B cell (primary cell): Measurements from ENCODE around the gene PARP16. TPM values are rescaled to one million over a fixed set of nuclear protein-coding genes. Genes with fewer than 3 reads are reported as not detected.
A peak's percentile ranks its signal among the peaks of the same experiment; 100 is the strongest.

Source experiments
- ATAC-seq: fragments of 200-7000 bp; cut with Tn5 transposase; one replicate; pipeline ENCODE4 v1.10.0; 2021; ENCODE audit warnings: low read depth, mild to moderate bottlenecking, moderate number of reproducible peaks, moderate library complexity
- CTCF ChIA-PET: fragments of 350-600 bp; sonication (Branson Sonifier 250); formaldehyde crosslinking; loops from one replicate; lab custom pipeline; 2021; ENCODE audit warnings: antibody characterized with exemption, inconsistent platforms; lab: Charles Lee
- POLR2A ChIA-PET: fragments of 350-600 bp; sonication (Branson Sonifier 250); formaldehyde crosslinking; loops from one replicate; lab custom pipeline; 2021; ENCODE audit warnings: antibody characterized with exemption; lab: Charles Lee
- DNase-seq: peaks from one replicate; pipeline ENCODE4 v3.0.0; 2013
- H2AFZ ChIP-seq: 2 replicates; pipeline ENCODE4 v1.6.1; 2012; ENCODE audit warnings: mild to moderate bottlenecking, low read depth, low read length; ENCODE audit not compliant: insufficient read depth, poor library complexity, severe bottlenecking
- H3K27ac ChIP-seq, 2 donors: 1 replicate in 1 of 2; 2 replicates in 1 of 2; pipeline ENCODE4 v1.5.1; 2012 to 2013; ENCODE audit warnings: low read length in 2 of 2, mild to moderate bottlenecking in 2 of 2, moderate library complexity in 1 of 2
- H3K27me3 ChIP-seq, 4 experiments: fragments of 200-600 bp in 1 of 4; sonication (generic) in 1 of 4; replicated peaks in 1 of 4; 1 replicate in 2 of 4; 2 replicates in 2 of 4; pipeline versions ENCODE4 v1.6.1 to v1.7.0; 2013 to 2016; ENCODE audit warnings: low read length in 3 of 4, mild to moderate bottlenecking in 2 of 4, mixed read lengths in 1 of 4, moderate library complexity in 1 of 4; ENCODE audit not compliant: insufficient read depth in 4 of 4, control insufficient read depth in 3 of 4; ENCODE audit errors: control extremely low read depth in 1 of 4
- H3K36me3 ChIP-seq, 2 experiments: replicated peaks in 1 of 2; 1 replicate in 1 of 2; 2 replicates in 1 of 2; pipeline versions ENCODE4 v1.6.1 to v1.7.1; 2013; ENCODE audit warnings: low read length in 1 of 2; ENCODE audit not compliant: insufficient read depth in 2 of 2, control insufficient read depth in 1 of 2; ENCODE audit errors: control extremely low read depth in 1 of 2, extremely low read depth in 1 of 2
- H3K4me1 ChIP-seq, 2 donors: fragments of 200-600 bp in 1 of 2; sonication (generic) in 1 of 2; 1 replicate in 1 of 2; 2 replicates in 1 of 2; pipeline versions ENCODE4 v1.5.1 to v1.6.1; 2013 to 2017; ENCODE audit warnings: low read length in 2 of 2; ENCODE audit not compliant: control insufficient read depth in 2 of 2, insufficient read depth in 2 of 2
- H3K4me2 ChIP-seq: replicated peaks from 2 replicates; pipeline ENCODE3; 2012; ENCODE audit warnings: mild to moderate bottlenecking, low read depth, low read length; ENCODE audit not compliant: poor library complexity, severe bottlenecking
- H3K4me3 ChIP-seq, 5 experiments: fragments of 200-600 bp in 1 of 5; sonication (generic) in 1 of 5; 1 replicate in 3 of 5; 2 replicates in 2 of 5; pipeline versions ENCODE4 v1.5.1 to v1.7.0; 2011 to 2016; ENCODE audit warnings: low read length in 4 of 5, mild to moderate bottlenecking in 4 of 5, low read depth in 2 of 5, control low read depth in 1 of 5, moderate library complexity in 1 of 5; ENCODE audit not compliant: insufficient read depth in 1 of 5; ENCODE audit errors: control extremely low read depth in 1 of 5, extremely low read depth in 1 of 5
- H3K79me2 ChIP-seq: fragments of 200-600 bp; sonication (generic); one replicate; pipeline ENCODE4 v1.6.0; 2016; ENCODE audit warnings: low read length; ENCODE audit not compliant: control insufficient read depth, insufficient read depth
- H3K9ac ChIP-seq: fragments of 200-600 bp; sonication (generic); 2 replicates; pipeline ENCODE4 v1.6.1; 2017; ENCODE audit warnings: mild to moderate bottlenecking, low read length, moderate library complexity
- H3K9me3 ChIP-seq, 3 donors: one replicate each; pipeline versions ENCODE4 v1.6.1 to v1.7.1; 2013; ENCODE audit warnings: low read length in 2 of 3; ENCODE audit not compliant: control insufficient read depth in 2 of 3, insufficient read depth in 1 of 3; ENCODE audit errors: control extremely low read depth in 1 of 3
- H4K20me1 ChIP-seq: 2 replicates; pipeline ENCODE4 v1.6.0; 2012; ENCODE audit warnings: mild to moderate bottlenecking, low read length; ENCODE audit not compliant: insufficient read depth, control insufficient read depth, poor library complexity, severe bottlenecking
- H3K27ac Mint-ChIP-seq: one replicate; pipeline ENCODE4 v1.8.0; 2021; ENCODE audit warnings: mixed read lengths
- H3K27me3 Mint-ChIP-seq: one replicate; pipeline ENCODE4 v1.8.0; 2021; ENCODE audit warnings: mixed read lengths
- H3K4me1 Mint-ChIP-seq: one replicate; pipeline ENCODE4 v1.8.0; 2021; ENCODE audit warnings: mixed read lengths
- H3K4me3 Mint-ChIP-seq: one replicate; pipeline ENCODE4 v1.8.0; 2021; ENCODE audit warnings: mixed read lengths
- H3K9me3 Mint-ChIP-seq: one replicate; pipeline ENCODE4 v1.8.0; 2022; ENCODE audit warnings: mixed read lengths; ENCODE audit not compliant: insufficient read depth
- EZH2 ChIP-seq: IDR thresholded peaks from 2 replicates; pipeline ENCODE4 v1.6.1; 2012; ENCODE audit warnings: borderline replicate concordance, low read depth, mild to moderate bottlenecking, moderate library complexity, low read length; ENCODE audit not compliant: insufficient read depth, poor library complexity, severe bottlenecking
- WGBS: methylation state at CpG from one replicate; pipeline ENCODE4 v1.1.5; 2013; ENCODE audit warnings: missing lambda C conversion rate; ENCODE audit not compliant: insufficient coverage; 5-methylcytosine and 5-hydroxymethylcytosine counted together
- intact Hi-C: fragments of 100-400 bp; cut with micrococcal nuclease; formaldehyde crosslinking; loops from one replicate; pipeline ENCODE4 v1.10.0; 2022
- polyA plus RNA-seq: library from polyadenylated mRNA; depleted of rRNA; stranded (reverse); fragments of >200 nt; gene quantifications from 2 replicates; pipeline ENCODE4 v1.2.3, GENCODE V29; 2012
- total RNA-seq, 2 donors: library from RNA; stranded (reverse); fragments of 120-200 nt in 1 of 2; gene quantifications; 1 replicate in 1 of 2; 2 replicates in 1 of 2; pipeline versions ENCODE4 v1.2.3 to v1.2.4, GENCODE V29; 2013 to 2022
- TF ChIP-seq, protein P1 (sequence below): fragments of 200-600 bp; IDR thresholded peaks from one replicate; pipeline ENCODE4 v1.8.0; 2022; ENCODE audit warnings: antibody characterized with exemption, mild to moderate bottlenecking

The PARP16 gene
- total and polyA plus RNA-seq, 2 donors (not counting 1 experiment from before 2014, with no cell fraction given): 18.2 to 19.1 TPM

DNA sequence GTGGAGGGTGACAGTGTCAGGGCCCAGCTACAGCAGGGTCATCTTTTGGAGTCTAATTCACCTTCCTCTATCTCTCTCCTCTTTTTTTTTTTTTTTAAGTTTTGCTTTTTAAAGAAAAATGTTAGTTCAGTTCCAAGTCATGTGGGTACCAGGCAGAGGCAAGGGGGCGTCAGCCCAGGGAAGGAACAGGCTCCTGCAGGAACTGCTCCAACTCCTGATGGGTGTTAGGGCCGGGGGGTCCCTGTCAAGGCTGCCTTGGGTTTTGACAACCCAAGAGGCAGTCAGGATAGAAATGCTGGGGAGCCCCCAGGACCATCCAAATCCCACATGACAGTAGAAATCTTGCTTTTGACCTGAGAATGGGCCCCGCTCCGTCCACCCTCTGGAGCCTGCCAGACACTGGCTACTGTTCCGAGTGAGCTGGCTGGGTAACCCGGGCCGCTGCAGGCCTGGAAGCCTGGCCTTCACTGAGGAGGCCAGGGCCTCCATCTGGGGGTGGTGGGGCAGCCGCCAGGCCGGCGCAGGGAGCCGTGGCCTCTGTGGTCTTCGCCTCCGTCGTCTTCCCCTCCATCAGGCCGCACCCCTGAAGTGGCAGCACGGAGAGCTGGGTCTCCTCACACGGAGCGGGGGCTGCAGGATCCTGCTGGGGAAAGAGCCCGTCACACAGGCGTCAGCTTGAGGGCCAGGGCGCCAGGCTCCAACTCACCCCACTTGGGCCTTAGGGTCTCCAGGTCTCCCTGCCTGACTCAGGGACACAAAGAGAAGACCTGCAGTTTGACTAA, 42.0 kb upstream of the PARP16 start:
- 87% methylated on average over 21 of the region's 21 CpGs for WGBS
- no peaks in the 10 kb centered on the region for H3K9me3 Mint-ChIP-seq
- ATAC-seq (no peak), DNase-seq (no peak)
- no peak overlapping the region for H3K9ac ChIP-seq
- H2AFZ ChIP-seq: no peak overlapping the region
- no peaks in the 10 kb centered on the region for H3K79me2 ChIP-seq
- peaks cover 8% of the 10 kb centered on the region for H3K27me3 Mint-ChIP-seq
- no peaks in the 10 kb centered on the region for H4K20me1 ChIP-seq
- no peak overlapping the region for H3K27ac ChIP-seq
- H3K9me3 ChIP-seq: peaks cover 0 to 9% (median 0%) of the 10 kb centered on the region in 3 donors
- no peak overlapping the region for H3K4me3 ChIP-seq
- no peaks in the 10 kb centered on the region for H3K36me3 ChIP-seq
- H3K27me3 ChIP-seq: peaks cover 0 to 12% (median 0%) of the 10 kb centered on the region in 4 experiments
- peaks cover 0 to 8% of the 10 kb centered on the region in 2 donors for H3K4me1 ChIP-seq
- no peak overlapping the region for H3K27ac Mint-ChIP-seq
- H3K4me3 Mint-ChIP-seq: no peak overlapping the region
- H3K4me1 Mint-ChIP-seq: peaks cover 5% of the 10 kb centered on the region
- no peak for TF ChIP-seq EZH2
- TF ChIP-seq, protein P1, sequence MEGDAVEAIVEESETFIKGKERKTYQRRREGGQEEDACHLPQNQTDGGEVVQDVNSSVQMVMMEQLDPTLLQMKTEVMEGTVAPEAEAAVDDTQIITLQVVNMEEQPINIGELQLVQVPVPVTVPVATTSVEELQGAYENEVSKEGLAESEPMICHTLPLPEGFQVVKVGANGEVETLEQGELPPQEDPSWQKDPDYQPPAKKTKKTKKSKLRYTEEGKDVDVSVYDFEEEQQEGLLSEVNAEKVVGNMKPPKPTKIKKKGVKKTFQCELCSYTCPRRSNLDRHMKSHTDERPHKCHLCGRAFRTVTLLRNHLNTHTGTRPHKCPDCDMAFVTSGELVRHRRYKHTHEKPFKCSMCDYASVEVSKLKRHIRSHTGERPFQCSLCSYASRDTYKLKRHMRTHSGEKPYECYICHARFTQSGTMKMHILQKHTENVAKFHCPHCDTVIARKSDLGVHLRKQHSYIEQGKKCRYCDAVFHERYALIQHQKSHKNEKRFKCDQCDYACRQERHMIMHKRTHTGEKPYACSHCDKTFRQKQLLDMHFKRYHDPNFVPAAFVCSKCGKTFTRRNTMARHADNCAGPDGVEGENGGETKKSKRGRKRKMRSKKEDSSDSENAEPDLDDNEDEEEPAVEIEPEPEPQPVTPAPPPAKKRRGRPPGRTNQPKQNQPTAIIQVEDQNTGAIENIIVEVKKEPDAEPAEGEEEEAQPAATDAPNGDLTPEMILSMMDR: no peak
- CTCF ChIA-PET: no interaction called here
- no peak overlapping the region for H3K4me2 ChIP-seq
- intact Hi-C loops: no loop called here
- POLR2A ChIA-PET: no interaction called here

DNA sequence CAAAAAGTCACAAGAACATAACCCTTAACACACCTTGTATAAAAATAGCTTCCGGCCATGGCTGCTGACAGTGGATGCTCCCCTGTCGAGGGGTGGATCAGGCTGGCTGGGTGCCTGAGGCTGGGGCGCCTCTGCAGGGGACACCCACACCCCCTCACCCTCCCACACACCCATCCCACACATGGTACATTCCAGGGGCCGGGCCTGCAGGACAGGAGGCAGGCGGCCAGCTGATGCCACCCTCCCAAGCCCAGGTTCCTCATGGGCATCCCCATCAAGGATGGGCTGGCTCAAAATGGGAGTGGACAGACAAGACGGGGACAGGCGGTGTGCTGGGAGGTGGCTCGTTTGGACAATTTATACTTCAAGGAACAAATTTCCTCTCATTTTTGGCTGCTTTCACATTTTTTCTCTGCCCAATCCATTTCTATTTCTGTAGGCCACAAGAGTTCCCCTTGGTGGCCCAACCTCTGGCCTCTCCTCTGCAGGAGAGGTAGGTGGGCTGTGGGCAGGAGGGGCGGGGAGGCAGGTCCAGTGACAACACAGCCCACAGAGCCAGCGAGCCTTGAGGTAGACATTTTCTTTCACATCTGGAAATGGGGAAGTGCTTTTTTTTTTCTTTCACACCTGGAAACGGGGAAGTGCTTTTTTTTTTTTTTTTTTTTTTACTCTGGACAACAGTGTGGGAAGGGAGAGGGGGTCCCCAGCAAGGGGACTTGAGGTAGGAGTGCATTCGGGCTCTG, 41.1 kb upstream of the PARP16 start:
- peaks cover 5% of the 10 kb centered on the region for H3K4me1 Mint-ChIP-seq
- ChIA-PET CTCF (interaction anchor here (0.9 to 1.1 kb wide), 2 partner anchors 10 to 58 kb away, joined by 3 read pairs; no protein-coding TSS in a partner anchor), POLR2A (no interaction called here)
- Histone ChIP-seq H3K79me2 (no peaks in the 10 kb centered on the region), H3K4me2 (no peak overlapping the region), H3K4me1 (peaks cover 0 to 8% of the 10 kb centered on the region in 2 donors), H3K27me3 (peaks cover 0 to 12% (median 2%) of the 10 kb centered on the region in 4 experiments), H3K9ac (no peak overlapping the region), H2AFZ (no peak overlapping the region), H4K20me1 (no peaks in the 10 kb centered on the region), H3K27ac (no peak overlapping the region), H3K4me3 (no peak overlapping the region), H3K9me3 (peaks cover 0 to 9% (median 0%) of the 10 kb centered on the region in 3 donors), H3K36me3 (no peaks in the 10 kb centered on the region)
- H3K4me3 Mint-ChIP-seq: no peak overlapping the region
- H3K27ac Mint-ChIP-seq: peak overlapping the region; percentile 26
- TF ChIP-seq, protein P1: no peak
- no peak for TF ChIP-seq EZH2
- ATAC-seq (no peak), DNase-seq (peak; percentile 36)
- H3K9me3 Mint-ChIP-seq: no peaks in the 10 kb centered on the region
- intact Hi-C loops: no loop called here
- 94% methylated on average over 6 of the region's 12 CpGs for WGBS
- peaks cover 8% of the 10 kb centered on the region for H3K27me3 Mint-ChIP-seq
